Suprapubic skin (tissue), 3 donors: Measurements from ENCODE around the gene MAP7D2.

Experiments
- EP300 ChIP-seq: sonication (generic); formaldehyde crosslinking; IDR thresholded peaks from one replicate; pipeline ENCODE4 v1.6.1; 2017; ENCODE audit warnings: antibody characterized with exemption
- POLR2A ChIP-seq, 2 donors: fragments of 450-650 bp; IDR thresholded peaks; one replicate each; pipeline ENCODE4 v1.6.1; 2017; ENCODE audit warnings: antibody characterized with exemption in 2 of 2, mild to moderate bottlenecking in 2 of 2, moderate library complexity in 2 of 2
- TF ChIP-seq, protein P1 (sequence below), 2 donors: fragments of 200-600 bp in 1 of 2; fragments of 450-650 bp in 1 of 2; sonication (generic) in 1 of 2; IDR thresholded peaks; one replicate each; pipeline ENCODE4 v1.5.1; 2016 to 2019; ENCODE audit warnings: antibody characterized with exemption in 2 of 2, mild to moderate bottlenecking in 1 of 2, moderate library complexity in 1 of 2

- TF ChIP-seq EP300 (no peak), POLR2A (IDR thresholded peaks at IDR 0.05) (no peak)
- TF ChIP-seq, protein P1, sequence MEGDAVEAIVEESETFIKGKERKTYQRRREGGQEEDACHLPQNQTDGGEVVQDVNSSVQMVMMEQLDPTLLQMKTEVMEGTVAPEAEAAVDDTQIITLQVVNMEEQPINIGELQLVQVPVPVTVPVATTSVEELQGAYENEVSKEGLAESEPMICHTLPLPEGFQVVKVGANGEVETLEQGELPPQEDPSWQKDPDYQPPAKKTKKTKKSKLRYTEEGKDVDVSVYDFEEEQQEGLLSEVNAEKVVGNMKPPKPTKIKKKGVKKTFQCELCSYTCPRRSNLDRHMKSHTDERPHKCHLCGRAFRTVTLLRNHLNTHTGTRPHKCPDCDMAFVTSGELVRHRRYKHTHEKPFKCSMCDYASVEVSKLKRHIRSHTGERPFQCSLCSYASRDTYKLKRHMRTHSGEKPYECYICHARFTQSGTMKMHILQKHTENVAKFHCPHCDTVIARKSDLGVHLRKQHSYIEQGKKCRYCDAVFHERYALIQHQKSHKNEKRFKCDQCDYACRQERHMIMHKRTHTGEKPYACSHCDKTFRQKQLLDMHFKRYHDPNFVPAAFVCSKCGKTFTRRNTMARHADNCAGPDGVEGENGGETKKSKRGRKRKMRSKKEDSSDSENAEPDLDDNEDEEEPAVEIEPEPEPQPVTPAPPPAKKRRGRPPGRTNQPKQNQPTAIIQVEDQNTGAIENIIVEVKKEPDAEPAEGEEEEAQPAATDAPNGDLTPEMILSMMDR (IDR thresholded peaks at IDR 0.05): no peak
Measured at GRCh38 chrX:20144491-20144890, 27.8 kb upstream of the MAP7D2 start.
